HG03432 (cell line): ENCODE data around the gene SYPL1.
A peak's percentile ranks its signal among the peaks of the same experiment; 100 is the strongest.

Experiments used
- ATAC-seq: cut with Tn5 transposase; IDR thresholded peaks from one replicate; pipeline ENCODE4 v1.9.1; 2021; ENCODE audit warnings: mild to moderate bottlenecking, moderate library complexity; ENCODE audit not compliant: unreplicated experiment

The SYPL1 gene

GRCh38 chr7:106095634-106096033 is 16.5 kb downstream of the SYPL1 start:
- no peak for ATAC-seq

GRCh38 chr7:106094780-106095179 is 17.3 kb downstream of the SYPL1 start:
- ATAC-seq, result no peak

GRCh38 chr7:106092204-106092603 is 19.9 kb downstream of the SYPL1 start:
- ATAC-seq, result no peak

- peak; percentile 90 for ATAC-seq
Measured at GRCh38 chr7:106089647-106090046, 22.5 kb downstream of the SYPL1 start.

GRCh38 chr7:106088014-106088413 is 24.1 kb downstream of the SYPL1 start:
- no peak for ATAC-seq

GRCh38 chr7:106086062-106086461 is 26.1 kb downstream of the SYPL1 start:
- no peak for ATAC-seq

- no peak for ATAC-seq
Measured at GRCh38 chr7:106085015-106085414, 27.1 kb downstream of the SYPL1 start.

DNA sequence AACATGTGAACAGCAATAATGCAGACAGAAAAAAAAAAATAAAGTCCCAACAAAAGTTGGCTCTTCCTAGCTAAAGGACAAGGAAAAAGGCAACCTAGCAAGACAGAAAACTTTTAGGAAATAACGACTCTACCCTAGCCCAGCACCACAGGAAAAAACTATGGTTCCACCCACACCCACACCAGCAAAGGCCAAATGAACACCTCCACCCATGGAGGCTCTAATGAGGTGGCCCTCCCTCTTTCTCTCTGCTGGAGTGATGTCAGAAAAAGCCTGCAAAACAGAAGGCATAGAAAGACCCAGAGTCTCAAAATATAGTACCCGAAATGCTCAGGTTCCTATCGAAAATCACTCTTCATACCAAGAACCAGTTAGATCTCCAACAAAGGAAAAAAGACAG is 28.4 kb downstream of the SYPL1 start:
- ATAC-seq, result no peak

- no peak for ATAC-seq
Measured at GRCh38 chr7:106082087-106082854, 29.8 kb downstream of the SYPL1 start.

DNA sequence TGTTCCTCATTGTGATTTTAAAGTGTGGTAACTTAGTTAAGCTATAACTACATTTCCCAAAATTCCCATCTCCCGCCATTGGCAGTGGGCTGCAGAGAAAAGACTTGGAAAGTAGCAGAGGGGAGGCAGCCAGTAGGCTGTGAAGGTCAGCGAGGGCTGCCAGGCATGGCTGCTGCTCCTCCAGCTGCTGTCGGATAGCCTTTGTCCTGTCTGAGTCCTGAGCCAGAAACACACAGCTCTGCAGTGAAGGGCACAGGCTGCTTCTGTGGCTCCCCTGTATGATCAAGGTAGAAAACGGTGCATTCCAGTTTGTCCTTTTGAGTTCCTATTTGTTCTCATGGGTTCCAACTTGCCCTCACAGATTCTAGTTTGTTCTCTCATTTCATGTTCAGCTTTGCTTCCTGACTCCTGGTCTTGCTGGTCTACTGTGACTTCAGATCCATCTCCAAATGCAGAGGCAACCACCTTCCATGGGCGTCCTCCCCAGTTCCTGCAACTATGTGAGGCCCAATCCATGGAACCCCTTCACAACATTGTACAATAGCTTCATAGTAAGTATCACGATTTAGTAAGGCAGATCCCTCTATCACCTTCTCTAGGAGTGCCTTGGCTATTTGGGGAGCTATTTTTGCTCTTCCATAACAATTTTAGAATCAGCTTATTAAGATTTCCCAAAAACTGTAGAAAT is 31.7 kb downstream of the SYPL1 start:
- ATAC-seq, result no peak

DNA sequence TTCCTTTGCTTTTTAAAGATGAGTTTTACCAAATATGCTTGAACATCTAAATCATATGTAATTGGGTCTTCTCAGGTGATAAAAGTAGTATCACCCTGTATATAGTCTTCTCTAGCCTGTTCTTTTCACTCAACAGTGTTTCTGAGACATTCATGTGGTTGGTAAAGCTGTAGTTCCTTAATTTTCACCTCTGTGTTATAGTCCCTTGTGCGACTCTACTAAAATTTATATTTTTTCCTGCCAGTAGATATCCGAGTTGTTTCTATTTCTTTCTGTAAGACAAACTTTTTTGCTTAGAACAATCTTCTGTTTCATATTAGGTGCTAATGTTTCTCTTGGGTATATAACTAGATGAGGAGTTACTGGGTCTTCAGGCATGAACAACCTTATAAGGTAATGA is 35.6 kb downstream of the SYPL1 start:
- no peak for ATAC-seq

DNA sequence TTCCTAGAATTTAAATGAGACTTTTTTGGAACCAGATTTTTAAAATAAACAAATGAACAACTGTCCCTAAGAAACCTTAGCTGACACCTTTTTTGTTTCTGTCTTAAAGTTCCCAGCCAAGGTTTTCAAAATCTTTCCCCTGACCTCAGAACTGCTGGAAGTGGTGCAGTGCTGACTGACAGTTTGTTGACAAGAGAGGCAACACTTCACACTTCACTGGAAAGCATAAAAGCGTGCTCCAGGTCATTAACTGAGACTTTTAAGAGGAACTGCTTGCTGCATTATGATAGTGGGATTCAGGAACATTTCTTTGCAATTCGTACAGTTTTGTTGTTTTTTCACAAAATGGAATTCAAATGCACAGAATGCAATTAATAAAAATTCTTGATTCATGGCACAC is 36.2 kb downstream of the SYPL1 start:
- ATAC-seq, result no peak

DNA sequence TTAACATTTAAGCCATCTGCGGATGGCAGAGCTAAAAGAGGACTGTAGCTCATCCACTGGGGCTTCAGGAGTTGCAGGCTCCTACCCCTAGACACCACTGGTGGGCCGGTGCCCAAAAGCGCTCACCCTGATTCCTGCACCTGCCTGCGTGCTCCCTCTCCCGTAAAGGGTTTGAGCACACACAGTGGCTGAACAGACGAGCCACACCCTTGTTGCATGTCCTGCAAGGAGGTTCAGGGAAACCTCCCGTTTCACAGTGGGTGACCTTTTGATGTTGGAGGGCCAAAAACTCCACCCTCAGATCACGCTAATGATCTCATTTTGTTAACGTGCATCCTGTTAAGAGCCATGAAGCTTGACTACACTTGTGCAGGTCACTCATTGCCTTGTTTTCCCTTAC is 37.9 kb downstream of the SYPL1 start:
- ATAC-seq, result no peak

GRCh38 chr7:106073701-106074100 is 38.4 kb downstream of the SYPL1 start:
- no peak for ATAC-seq

GRCh38 chr7:106072715-106073091 is 39.4 kb downstream of the SYPL1 start:
- no peak for ATAC-seq

- ATAC-seq, result peak; percentile 11
Measured at GRCh38 chr7:106071999-106072714, 40.0 kb downstream of the SYPL1 start.

- peak; percentile 97 for ATAC-seq
Measured at GRCh38 chr7:106071356-106071998, 40.6 kb downstream of the SYPL1 start.

- ATAC-seq, result no peak
Measured at GRCh38 chr7:106070567-106071254, 41.4 kb downstream of the SYPL1 start.

GRCh38 chr7:106070201-106070551 is 41.9 kb downstream of the SYPL1 start:
- no peak for ATAC-seq

GRCh38 chr7:106069471-106070200 is 42.5 kb downstream of the SYPL1 start:
- no peak for ATAC-seq
